Superior temporal gyrus (tissue), 1 donor: ENCODE measurements around the gene ERC2.
"Not testable (repeated sequence)": the region's sequence is repeated elsewhere in the genome, so short reads cannot be mapped to it uniquely, and the experiment has no call there.

Source experiments
- DNase-seq: peaks from one replicate; pipeline ENCODE4 v3.0.0-alpha.2; 2016; ENCODE audit errors: extremely low spot score

Gene ERC2

DNA sequence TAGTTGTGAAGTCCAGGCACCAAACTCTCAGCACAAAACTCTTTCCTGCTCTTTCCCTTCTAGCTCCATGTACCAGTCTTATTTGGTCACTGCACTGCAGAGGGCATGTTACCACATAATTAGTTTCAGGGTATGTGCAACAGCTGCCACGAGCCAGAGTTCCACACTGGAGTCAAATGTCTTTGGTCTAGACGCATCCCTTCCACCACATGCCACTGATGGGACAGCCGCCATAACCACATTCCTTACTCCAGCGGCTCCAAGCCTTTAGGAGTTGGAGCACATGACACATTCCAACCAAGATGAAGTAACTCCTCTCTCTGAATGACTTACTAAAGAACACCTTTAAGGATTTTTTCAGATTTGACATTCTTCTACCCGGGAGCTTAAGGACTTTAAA lies 153.4 kb downstream of the ERC2 start:
- no peak for DNase-seq

- DNase-seq = no peak
Observed at GRCh38 chr3:56309465-56309864, 158.8 kb downstream of the ERC2 start.

GRCh38 chr3:56308471-56308870 lies 159.8 kb downstream of the ERC2 start:
- DNase-seq = no peak

DNA sequence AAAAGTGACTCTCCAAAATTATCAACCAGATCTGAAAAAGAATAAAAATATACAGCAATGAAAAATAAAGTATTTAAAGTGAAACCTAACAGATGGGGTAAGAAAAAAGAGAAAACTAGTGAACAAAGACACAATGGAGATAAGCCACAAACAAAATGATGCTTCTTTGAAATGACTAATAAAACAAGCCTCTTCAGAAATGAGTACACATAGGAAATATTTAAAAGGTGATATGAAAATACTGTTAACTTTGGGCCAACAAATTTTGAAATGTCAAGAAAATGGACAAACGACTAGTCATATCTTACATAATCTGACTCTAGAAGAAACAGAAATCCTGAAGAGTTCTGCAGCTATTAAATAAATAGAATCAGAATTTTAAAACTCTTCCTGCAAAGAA lies 164.2 kb downstream of the ERC2 start:
- DNase-seq = no peak

GRCh38 chr3:56303487-56303886 lies 164.8 kb downstream of the ERC2 start:
- peak; percentile 30 for DNase-seq

DNA sequence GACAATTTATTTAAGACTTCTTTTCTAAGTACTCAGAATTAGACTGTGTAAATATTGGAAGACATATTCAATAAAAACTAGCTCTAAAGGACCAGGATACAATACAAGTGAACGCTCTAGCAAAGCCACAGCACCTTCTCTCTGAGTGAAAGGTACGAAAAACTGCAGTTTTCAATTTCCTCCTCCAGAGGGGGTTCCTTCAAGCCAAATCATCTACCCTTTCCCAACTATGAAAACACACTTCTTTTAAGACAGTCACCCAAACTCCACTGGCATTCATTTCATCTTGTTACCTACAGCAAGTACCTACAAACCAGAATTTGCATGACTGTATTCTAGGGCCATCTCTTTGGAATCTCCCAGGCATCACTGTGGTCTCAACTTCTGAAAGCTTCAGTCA lies 165.8 kb downstream of the ERC2 start:
- DNase-seq = no peak

DNA sequence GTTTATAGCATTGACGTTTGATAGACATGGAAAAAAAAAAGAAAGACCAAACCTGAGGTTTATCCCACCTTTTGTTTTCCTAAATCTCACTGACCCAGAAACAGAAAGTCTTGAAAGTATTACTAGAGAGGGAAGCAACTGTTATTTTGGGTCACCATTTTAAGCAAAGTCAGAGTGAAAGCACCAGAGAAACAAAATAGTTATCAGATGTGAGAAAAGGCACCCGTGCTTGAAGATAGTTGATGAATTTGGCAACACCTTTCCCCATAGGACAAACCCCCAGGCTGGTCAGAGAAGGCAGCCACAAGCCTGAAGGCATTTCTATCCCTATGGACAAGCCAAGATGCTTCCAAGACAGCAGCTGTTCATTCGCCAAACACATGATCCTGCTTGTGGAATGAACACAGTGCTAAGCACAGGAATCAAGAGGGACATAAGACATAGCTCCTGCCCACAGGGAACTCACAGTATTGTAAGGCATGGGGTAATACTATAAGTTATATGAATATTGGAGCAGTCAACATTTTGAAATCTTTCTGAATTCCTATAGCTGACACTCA lies 170.9 kb downstream of the ERC2 start:
- no peak for DNase-seq

- no peak for DNase-seq
Observed at GRCh38 chr3:56296361-56296760, 171.9 kb downstream of the ERC2 start.

DNA sequence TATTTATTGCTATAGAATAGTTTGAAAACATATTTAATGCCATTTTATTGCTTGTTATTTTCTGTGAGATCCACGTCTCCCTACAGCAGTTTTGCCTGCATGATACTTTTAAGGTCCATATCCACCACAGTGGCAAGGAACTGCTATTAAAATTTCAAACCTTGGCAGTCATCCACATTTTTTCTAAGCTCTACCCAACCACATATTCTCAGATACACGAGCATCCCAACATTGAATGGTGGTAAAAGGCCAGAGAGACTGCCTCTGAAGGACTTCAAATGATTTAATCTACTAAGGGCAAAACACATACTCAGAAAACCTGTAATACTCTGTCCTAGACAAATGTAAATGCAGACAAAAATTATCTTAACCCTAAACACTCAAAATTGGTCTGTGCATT lies 173.1 kb downstream of the ERC2 start:
- DNase-seq = no peak

DNA sequence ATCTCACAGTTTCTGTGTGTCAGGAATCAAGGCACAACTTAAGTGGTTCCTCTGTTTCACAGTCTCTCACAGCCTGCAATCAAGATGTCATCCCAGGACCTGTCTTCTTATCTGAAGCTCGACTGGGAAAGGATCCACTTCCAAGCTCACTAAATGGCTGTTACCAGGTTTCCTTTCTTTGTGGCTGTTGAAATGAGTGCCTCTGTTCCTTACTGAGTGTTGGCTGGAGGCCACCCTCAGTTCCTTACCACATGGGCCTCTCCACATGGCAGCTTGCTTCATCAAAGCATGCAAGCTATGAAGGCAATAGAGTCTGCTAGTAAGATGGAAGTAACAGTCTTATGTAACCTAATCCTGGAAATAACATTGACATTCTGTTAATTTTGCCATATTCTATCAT lies 174.0 kb downstream of the ERC2 start:
- no peak for DNase-seq

DNA sequence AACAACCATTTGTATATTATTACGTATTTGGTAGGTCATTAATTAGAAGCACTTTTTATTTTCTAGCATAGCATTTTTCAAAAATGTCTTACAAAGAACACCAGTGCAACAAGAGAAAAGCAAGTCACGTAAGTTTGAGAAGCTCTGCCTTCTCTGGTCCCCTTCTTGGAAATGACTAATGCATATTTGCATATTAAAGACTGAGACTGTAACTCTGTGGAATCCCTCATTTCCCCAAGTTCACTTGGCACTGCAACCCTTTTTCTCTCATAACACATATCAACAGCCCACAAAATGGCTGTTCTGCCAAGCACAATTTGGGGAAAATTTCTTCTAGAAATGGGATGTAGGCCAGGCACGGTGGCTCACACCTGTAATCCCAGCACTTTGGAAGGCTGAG lies 176.3 kb downstream of the ERC2 start:
- no peak for DNase-seq

DNA sequence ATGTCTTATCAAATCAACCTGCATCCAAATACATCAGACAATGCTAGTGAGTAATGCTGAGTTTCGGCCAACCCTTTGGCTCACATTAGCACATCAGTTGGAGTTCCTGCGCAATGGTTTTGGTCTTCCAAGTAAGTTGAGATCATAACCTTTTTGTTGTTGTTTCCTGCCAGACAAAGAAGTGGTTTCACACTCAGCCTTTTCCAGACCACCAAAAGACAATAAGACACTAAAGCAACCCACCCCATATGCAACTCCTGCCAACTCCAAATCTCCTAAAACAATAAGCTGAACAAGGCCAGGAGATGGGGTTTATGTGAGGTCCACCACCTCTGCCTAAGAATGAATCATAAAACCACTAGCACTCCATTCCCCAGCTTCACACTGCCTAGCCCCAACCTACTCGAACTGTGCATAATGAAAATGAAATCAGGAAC lies 177.0 kb downstream of the ERC2 start:
- no peak for DNase-seq

DNA sequence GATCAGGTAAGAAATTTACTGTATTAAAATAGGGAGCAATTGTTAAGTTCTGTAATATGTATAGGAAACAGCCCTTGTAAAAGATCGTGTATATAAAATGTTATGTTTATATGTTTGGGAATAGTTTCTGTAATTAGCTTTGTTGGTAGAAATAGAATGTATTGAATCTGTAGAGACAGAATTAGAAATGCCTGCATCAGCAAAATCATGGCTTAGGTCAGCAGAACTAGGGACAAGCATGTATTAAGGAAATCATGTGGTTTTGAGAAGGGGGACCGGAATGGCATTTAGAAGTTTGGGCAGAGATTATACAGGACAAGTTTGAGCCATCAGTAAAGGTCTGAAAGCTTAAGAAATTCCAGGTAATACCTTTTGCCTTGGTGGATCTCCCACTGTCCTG lies 177.9 kb downstream of the ERC2 start:
- DNase-seq = no peak

DNA sequence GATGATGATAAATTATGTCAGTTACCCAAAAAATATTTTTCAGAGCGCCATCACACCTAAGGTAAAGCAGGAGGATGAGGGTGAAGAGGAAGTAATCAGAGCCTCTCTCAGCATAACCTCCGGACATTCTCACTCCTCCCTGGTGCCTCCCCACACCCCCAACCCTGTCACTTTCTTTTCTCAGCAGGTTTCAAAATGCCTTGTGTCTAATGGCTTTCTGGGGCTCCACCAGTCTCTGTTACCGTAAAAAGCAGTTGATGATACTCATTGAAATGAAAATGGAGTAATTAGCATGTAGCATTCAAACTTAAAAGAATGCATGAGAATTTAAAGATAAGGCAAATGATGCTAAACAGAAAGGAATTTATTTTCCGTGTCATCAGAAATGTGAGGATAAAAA lies 180.0 kb downstream of the ERC2 start:
- no peak for DNase-seq

DNA sequence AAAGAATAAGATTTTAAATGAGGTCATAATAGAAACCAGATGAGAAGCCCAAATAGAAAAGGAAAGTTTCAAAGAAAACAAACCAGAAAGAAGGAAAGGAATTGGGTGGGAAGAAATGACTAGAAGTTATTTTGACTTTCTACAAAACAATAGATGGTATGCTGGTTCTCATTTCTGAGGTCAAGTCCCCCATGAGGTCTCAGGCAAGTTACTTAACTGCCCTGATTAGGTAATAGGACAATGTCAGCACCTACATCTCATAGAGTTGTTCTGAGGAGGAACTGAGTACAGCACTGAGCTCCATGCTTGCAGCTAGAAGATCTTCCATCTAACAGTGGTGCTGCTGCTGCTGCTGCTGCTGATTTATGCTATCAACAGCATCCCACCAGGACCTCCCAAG lies 185.9 kb downstream of the ERC2 start:
- DNase-seq = no peak

- no peak for DNase-seq
Observed at GRCh38 chr3:56277236-56277635, 191.0 kb downstream of the ERC2 start.

GRCh38 chr3:56275120-56275519 lies 193.1 kb downstream of the ERC2 start:
- no peak for DNase-seq

DNA sequence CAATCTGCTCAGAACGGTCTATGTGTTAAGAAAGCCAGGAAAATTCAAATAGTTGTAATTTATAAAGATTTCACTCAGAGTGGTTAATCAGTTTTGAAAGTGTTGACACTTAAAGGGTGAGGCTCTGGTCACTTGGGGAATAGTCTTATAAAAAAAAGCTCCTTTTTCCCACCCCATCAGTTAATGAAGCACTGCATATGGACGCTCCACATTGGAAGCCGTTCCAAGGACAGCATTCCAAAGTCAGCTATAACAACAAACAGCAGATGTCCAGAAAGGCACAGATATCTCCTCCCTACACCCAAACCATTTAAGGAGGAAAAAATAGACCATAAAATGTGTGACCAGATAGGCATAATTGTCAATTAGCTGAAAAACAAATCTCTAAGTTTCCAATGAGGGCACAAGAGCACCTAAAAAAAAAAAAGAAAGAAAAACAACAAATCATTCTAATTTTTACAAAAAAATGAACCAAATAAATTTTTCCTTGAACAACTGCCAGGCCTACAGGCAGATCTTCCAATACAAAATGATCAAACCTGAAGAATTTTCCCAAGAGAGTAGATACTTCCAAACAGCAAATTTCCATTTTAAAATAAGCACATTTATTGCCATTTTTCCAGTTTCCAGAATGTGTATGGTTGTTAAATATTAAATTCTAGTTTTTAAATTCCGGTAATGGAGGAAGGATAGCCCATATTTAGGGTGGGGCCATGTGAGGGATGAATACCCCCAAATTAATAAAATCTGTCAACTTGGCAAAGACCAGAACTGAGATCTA lies 198.3 kb downstream of the ERC2 start:
- no peak for DNase-seq

DNA sequence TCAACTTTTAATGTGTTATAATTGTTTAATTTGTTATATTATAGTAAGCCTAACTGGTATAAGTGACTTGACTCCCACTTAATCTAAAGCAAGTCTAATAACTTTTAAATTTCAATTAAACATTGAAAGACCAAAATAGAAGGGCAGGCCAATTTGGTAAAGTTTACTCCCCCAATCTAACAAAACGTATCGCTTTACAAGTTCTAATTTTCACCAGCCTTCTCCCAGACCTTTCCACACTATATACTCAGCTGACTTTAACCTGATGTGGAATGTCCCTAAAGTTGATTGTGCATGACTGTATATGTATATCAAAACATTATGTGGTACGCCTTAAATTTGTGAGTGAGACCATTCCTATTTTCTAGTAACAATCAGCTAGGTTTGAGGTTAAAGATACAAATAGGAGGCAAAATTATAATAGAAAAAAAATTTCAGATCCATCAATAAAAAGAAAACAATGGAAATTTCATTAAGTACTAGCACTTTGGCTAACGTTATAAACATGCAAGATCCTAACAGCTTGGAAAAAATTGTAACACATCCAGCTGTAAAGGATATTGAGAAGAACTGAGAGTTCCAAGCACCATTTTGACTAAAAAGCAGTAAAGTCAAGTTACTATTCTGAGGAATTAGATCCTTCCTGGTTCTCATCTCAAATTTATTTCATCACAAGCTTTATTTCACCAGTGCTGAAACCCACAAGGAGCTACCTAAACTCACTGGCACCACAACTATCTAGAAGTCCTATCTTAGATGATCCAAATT lies 199.5 kb downstream of the ERC2 start:
- DNase-seq = no peak

DNA sequence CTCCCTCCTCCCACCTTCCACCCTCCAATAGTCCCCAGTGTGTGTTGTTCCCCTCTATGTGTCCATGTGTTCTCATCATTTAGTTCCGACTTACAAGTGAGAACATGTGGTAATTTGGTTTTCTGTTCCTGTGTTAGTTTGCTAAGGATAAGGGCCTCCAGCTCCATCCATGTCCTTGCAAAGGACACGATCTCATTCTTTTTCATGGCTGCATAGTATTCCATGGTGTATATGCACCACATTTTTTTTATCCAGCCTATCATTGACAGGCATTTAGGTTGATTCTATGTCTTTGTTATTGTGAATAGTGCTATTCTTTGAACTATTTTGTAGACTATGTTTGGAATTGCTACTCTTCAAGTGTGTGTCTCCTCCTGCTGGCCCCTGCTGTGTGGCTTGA lies 206.4 kb downstream of the ERC2 start:
- not testable (repeated sequence) for DNase-seq

- DNase-seq = no peak
Observed at GRCh38 chr3:56260262-56260661, 208.0 kb downstream of the ERC2 start.

DNA sequence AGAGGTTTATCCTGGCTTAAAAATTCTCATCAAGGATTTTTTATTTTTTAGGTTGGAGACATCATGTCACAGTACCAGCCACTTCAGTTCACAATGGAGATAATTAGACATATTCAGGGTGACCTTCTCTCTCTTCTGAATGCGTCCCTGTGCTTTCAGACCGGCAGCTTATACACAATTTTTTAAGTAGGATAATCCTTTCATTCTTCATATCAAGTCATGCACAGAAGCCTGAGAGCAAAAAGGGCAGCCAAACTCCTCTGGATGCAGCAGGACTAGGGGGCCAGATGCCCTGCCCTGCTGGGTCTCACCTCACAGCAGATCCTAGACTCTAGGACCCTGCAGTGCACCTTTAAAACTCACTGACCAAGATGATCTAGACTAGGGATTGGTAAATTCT lies 210.4 kb downstream of the ERC2 start:
- no peak for DNase-seq

DNA sequence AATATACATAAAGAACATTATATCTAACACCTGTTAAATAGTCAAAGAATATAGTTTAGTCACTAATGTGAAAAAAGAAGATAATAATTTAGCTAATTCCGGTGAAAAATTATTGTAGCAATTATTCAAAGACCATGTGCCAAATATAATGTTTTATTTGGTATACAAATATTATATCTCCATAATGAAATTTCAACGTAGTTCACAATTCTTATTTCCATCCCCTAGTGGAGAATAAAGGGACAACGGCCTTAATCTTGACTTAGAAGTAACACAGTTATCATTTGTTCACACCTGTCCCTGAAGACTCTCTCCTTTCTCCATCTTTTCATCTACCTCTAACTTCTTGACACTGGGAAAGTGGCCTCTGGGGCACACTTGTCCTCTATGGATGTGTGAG lies 213.4 kb downstream of the ERC2 start:
- DNase-seq = no peak
